Neural progenitor cell (in vitro differentiated cells): Measurements from ENCODE around the gene MAVS.

Experiments used
- EZH2 ChIP-seq: fragments of 200-600 bp; sonication (generic); IDR thresholded peaks from 2 replicates; pipeline ENCODE4 v1.6.1; 2017; ENCODE audit warnings: antibody characterized with exemption, mild to moderate bottlenecking, moderate library complexity
- EZH2phosphoT487 ChIP-seq: fragments of 200-600 bp; sonication (generic); IDR thresholded peaks from 2 replicates; pipeline ENCODE4 v1.6.1; 2017; ENCODE audit warnings: antibody characterized with exemption
- TF ChIP-seq, protein P1 (sequence below): fragments of 200-600 bp; sonication (generic); IDR thresholded peaks from 2 replicates; pipeline ENCODE4 v1.5.1; 2017; ENCODE audit warnings: antibody characterized with exemption, mild to moderate bottlenecking

DNA sequence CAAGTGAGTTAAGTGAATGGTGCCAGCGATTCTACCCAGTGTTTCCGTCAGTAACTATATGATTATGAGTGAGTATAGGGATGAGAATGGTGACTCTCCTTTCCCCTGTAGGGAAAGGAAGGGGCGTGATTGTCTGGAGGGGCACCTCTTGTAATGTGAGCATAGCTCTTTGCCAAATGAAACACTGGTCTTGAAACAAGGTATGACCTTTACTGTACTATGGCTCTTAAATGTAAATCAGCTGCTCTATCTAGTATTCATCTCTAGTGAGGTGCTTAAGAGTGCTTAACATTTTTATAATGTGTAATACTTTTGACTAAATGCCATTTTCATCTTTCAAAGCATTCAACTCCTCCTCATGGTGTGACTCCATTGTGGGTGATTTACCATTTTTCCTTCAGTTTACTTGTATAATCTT is 53.6 kb downstream of the MAVS start:
- TF ChIP-seq, protein P1, sequence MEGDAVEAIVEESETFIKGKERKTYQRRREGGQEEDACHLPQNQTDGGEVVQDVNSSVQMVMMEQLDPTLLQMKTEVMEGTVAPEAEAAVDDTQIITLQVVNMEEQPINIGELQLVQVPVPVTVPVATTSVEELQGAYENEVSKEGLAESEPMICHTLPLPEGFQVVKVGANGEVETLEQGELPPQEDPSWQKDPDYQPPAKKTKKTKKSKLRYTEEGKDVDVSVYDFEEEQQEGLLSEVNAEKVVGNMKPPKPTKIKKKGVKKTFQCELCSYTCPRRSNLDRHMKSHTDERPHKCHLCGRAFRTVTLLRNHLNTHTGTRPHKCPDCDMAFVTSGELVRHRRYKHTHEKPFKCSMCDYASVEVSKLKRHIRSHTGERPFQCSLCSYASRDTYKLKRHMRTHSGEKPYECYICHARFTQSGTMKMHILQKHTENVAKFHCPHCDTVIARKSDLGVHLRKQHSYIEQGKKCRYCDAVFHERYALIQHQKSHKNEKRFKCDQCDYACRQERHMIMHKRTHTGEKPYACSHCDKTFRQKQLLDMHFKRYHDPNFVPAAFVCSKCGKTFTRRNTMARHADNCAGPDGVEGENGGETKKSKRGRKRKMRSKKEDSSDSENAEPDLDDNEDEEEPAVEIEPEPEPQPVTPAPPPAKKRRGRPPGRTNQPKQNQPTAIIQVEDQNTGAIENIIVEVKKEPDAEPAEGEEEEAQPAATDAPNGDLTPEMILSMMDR = no peak
- no peak for TF ChIP-seq EZH2
- no peak for TF ChIP-seq EZH2phosphoT487
